ENCODE results near the gene MOB3C. TPM values are rescaled to one million over a fixed set of nuclear protein-coding genes. Genes with fewer than 3 reads are reported as not detected.

Gene MOB3C
- polyA plus RNA-seq, 3 donors: 5.3 to 18.1 (median 6.1) TPM

DNA sequence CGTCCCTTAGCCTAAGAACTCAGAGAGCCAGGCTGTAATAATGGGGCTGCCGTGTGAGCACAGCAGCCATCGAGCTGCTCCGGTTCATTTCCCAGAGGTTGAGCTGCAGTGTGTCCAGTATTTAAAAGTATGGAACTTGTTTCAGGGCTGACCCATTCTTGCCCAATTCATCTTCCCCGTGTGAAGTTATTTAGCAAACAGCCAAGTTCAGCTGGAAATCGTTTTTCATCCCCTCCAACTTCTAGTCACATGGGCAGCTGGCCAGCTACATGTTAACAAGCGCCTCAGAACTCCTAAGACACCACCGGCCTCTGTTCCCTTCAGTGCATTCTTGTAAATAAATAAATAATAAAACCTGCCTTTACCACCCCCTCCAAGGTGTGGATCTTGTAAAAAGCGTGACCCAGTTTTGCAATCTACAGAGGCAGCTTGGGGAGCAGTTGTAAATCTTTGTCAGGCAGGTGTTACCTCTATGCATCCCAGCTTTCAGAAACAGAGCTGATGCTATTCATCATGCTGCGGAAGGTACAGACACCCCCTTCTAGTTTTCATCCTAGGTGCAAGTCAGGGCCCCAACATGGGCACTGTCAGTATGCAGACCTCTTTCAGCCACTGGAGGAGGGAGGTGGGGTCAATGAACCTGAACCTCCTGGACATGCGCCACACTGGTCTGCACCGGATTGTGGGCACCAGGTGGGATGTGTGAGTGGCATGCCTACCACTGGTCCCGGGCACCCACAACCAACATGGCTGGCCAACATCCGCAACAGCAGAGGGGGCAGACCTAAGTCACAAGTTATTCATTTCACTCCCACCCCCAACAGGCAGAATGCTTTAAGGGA is 46.5 kb downstream of the MOB3C start:
- Histone ChIP-seq H3K36me3 (replicated peaks in 1 of 2; ENCODE audit: control insufficient read depth in 1 of 2, insufficient read depth in 2 of 2, low read length in 2 of 2) (peaks cover 81 to 100% of the 10 kb centered on the region in 2 donors), H4K20me1 (ENCODE audit: insufficient read depth, low read length) (no peaks in the 10 kb centered on the region), H3K9me3 (replicated peaks in 1 of 2; ENCODE audit: control insufficient read depth in 1 of 2, insufficient read depth in 1 of 2, low read length in 2 of 2) (no peaks in the 10 kb centered on the region), H3K4me3 (replicated peaks in 1 of 3; ENCODE audit: low read depth in 2 of 3, low read length in 3 of 3) (no peak overlapping the region), H3K27ac (ENCODE audit: low read depth in 1 of 2, low read length in 2 of 2) (no peak overlapping the region), H3K9ac (ENCODE audit: insufficient read depth, low read length, poor library complexity, severe bottlenecking) (no peak overlapping the region), H3K4me1 (ENCODE audit: control insufficient read depth in 1 of 2, insufficient read depth in 2 of 2, low read length in 2 of 2) (no peaks in the 10 kb centered on the region), H2AFZ (ENCODE audit: insufficient read depth, low read depth, low read length, poor library complexity, severe bottlenecking) (no peak overlapping the region), H3K79me2 (ENCODE audit: insufficient read depth, low read length) (no peaks in the 10 kb centered on the region), H3K4me2 (replicated peaks; ENCODE audit: extremely low read depth, low read length, poor library complexity, severe bottlenecking) (no peak overlapping the region), H3K27me3 (ENCODE audit: control insufficient read depth in 2 of 2, insufficient read depth in 2 of 2, low read length in 2 of 2) (no peaks in the 10 kb centered on the region)
- DNase-seq: no peak
- Mint-ChIP-seq H3K4me3 (no peak overlapping the region), H3K9me3 (no peaks in the 10 kb centered on the region), H3K36me3 (peaks cover 79 to 95% of the 10 kb centered on the region in 2 donors), H3K27ac (no peak overlapping the region), H3K4me1 (no peaks in the 10 kb centered on the region), H3K27me3 (ENCODE audit: low read depth in 3 of 3) (no peaks in the 10 kb centered on the region)
- TF ChIP-seq, protein P1, sequence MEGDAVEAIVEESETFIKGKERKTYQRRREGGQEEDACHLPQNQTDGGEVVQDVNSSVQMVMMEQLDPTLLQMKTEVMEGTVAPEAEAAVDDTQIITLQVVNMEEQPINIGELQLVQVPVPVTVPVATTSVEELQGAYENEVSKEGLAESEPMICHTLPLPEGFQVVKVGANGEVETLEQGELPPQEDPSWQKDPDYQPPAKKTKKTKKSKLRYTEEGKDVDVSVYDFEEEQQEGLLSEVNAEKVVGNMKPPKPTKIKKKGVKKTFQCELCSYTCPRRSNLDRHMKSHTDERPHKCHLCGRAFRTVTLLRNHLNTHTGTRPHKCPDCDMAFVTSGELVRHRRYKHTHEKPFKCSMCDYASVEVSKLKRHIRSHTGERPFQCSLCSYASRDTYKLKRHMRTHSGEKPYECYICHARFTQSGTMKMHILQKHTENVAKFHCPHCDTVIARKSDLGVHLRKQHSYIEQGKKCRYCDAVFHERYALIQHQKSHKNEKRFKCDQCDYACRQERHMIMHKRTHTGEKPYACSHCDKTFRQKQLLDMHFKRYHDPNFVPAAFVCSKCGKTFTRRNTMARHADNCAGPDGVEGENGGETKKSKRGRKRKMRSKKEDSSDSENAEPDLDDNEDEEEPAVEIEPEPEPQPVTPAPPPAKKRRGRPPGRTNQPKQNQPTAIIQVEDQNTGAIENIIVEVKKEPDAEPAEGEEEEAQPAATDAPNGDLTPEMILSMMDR (IDR thresholded peaks at IDR 0.05): no peak
- 71% methylated on average over 4 of the region's 14 CpGs for WGBS (ENCODE audit: insufficient coverage)
- intact Hi-C loops (cut with micrococcal nuclease): no loop called here

- intact Hi-C loops (cut with micrococcal nuclease): no loop called here
- Mint-ChIP-seq H3K9me3 (no peaks in the 10 kb centered on the region), H3K4me3 (no peak overlapping the region), H3K27me3 (ENCODE audit: low read depth in 3 of 3) (no peaks in the 10 kb centered on the region), H3K4me1 (no peaks in the 10 kb centered on the region), H3K36me3 (peaks cover 77 to 94% of the 10 kb centered on the region in 2 donors), H3K27ac (no peak overlapping the region)
- Histone ChIP-seq H4K20me1 (ENCODE audit: insufficient read depth, low read length) (no peaks in the 10 kb centered on the region), H3K79me2 (ENCODE audit: insufficient read depth, low read length) (no peaks in the 10 kb centered on the region), H3K36me3 (replicated peaks in 1 of 2; ENCODE audit: control insufficient read depth in 1 of 2, insufficient read depth in 2 of 2, low read length in 2 of 2) (peaks cover 79 to 100% of the 10 kb centered on the region in 2 donors), H3K4me1 (ENCODE audit: control insufficient read depth in 1 of 2, insufficient read depth in 2 of 2, low read length in 2 of 2) (no peaks in the 10 kb centered on the region), H3K27ac (ENCODE audit: low read depth in 1 of 2, low read length in 2 of 2) (no peak overlapping the region), H3K9ac (ENCODE audit: insufficient read depth, low read length, poor library complexity, severe bottlenecking) (no peak overlapping the region), H3K9me3 (replicated peaks in 1 of 2; ENCODE audit: control insufficient read depth in 1 of 2, insufficient read depth in 1 of 2, low read length in 2 of 2) (no peaks in the 10 kb centered on the region), H3K4me3 (replicated peaks in 1 of 3; ENCODE audit: low read depth in 2 of 3, low read length in 3 of 3) (no peak overlapping the region), H3K4me2 (replicated peaks; ENCODE audit: extremely low read depth, low read length, poor library complexity, severe bottlenecking) (no peak overlapping the region), H2AFZ (ENCODE audit: insufficient read depth, low read depth, low read length, poor library complexity, severe bottlenecking) (no peak overlapping the region), H3K27me3 (ENCODE audit: control insufficient read depth in 2 of 2, insufficient read depth in 2 of 2, low read length in 2 of 2) (no peaks in the 10 kb centered on the region)
- DNase-seq: no peak
- WGBS (ENCODE audit: insufficient coverage): 100% methylated on average over 1 of the region's 4 CpGs
- TF ChIP-seq, protein P1 (IDR thresholded peaks at IDR 0.05): no peak
Measured at GRCh38 chr1:46569116-46569515, 47.5 kb downstream of the MOB3C start.
